ENCODE results near the gene ZDHHC14. TPM values are rescaled to one million over a fixed set of nuclear protein-coding genes. Genes with fewer than 3 reads are reported as not detected.

The ZDHHC14 gene
- total and polyA plus RNA-seq, 2 of the 8 experiments (the other 6 are each of a cell fraction or from before 2014, with no cell fraction given) = 2.9 to 5.3 TPM

- no peak overlapping the region for H2AK5ac ChIP-seq (ENCODE audit: low read depth, low read length)
- no peaks in the 10 kb centered on the region for H3K9me3 ChIP-seq (ENCODE audit: insufficient read depth in 2 of 2, low read depth in 1 of 2, low read length in 1 of 2)
- no peak overlapping the region for H4K91ac ChIP-seq (replicated peaks; ENCODE audit: insufficient read length, low read length)
- no peak overlapping the region for H2BK20ac ChIP-seq (ENCODE audit: low read length)
- H4K5ac ChIP-seq (ENCODE audit: insufficient read length, low read depth, low read length) = no peak overlapping the region
- no peak overlapping the region for H2BK15ac ChIP-seq (ENCODE audit: low read length)
- no peaks in the 10 kb centered on the region for H4K20me1 ChIP-seq (replicated peaks in 1 of 2; ENCODE audit: control insufficient read depth in 1 of 2, insufficient read depth in 2 of 2, low read length in 2 of 2)
- H3K4me2 ChIP-seq (ENCODE audit: insufficient read depth in 1 of 2, low read depth in 2 of 2, low read length in 2 of 2) = no peak overlapping the region
- DNase-seq (ENCODE audit: low read depth in 1 of 2, low spot score in 2 of 2) = no peak
- no peak overlapping the region for H2BK12ac ChIP-seq (ENCODE audit: low read depth, low read length)
- no peak for FAIRE-seq
- TF ChIP-seq SAP30 (IDR thresholded peaks at IDR 0.05; ENCODE audit: insufficient read depth, insufficient replicate concordance, low read length) (no peak), SRF (IDR thresholded peaks at IDR 0.05; ENCODE audit: low read depth, low read length) (no peak), BCL11A (IDR thresholded peaks at IDR 0.05; ENCODE audit: low read depth in 2 of 2, low read length in 2 of 2) (no peak), TCF12 (IDR thresholded peaks at IDR 0.05; ENCODE audit: low read depth, low read length) (no peak), SIN3A (conservative IDR thresholded peaks at IDR 0.05 in 1 of 2, IDR thresholded peaks at IDR 0.05 in 1 of 2; ENCODE audit: low read depth in 1 of 2, low read length in 2 of 2) (no peak), KDM1A (IDR thresholded peaks at IDR 0.05; ENCODE audit: borderline replicate concordance, low read length) (no peak), HDAC2 (IDR thresholded peaks at IDR 0.05; ENCODE audit: borderline replicate concordance in 1 of 2, low read depth in 2 of 2, low read length in 2 of 2) (no peak), CEBPB (IDR thresholded peaks at IDR 0.05; ENCODE audit: low read depth, low read length) (no peak)
- no peaks in the 10 kb centered on the region for H3K36me3 ChIP-seq (ENCODE audit: control insufficient read depth in 2 of 4, insufficient read depth in 4 of 4, low read length in 3 of 4)
- H3K27ac ChIP-seq (ENCODE audit: low read depth, low read length) = no peak overlapping the region
- no peak overlapping the region for H3K14ac ChIP-seq (ENCODE audit: insufficient read length)
- no peak overlapping the region for H2BK5ac ChIP-seq (ENCODE audit: low read depth, low read length)
- H3K79me1 ChIP-seq (ENCODE audit: low read depth, low read length) = no peaks in the 10 kb centered on the region
- POLR2A ChIA-PET (ENCODE audit: partially characterized antibody) = no interaction called here
- H2BK120ac ChIP-seq (replicated peaks; ENCODE audit: low read depth, low read length) = no peak overlapping the region
- H3K27me3 ChIP-seq (replicated peaks in 1 of 4; ENCODE audit: control insufficient read depth in 3 of 4, extremely low read depth in 1 of 4, insufficient read depth in 3 of 4, low read length in 3 of 4) = no peaks in the 10 kb centered on the region
- no peak overlapping the region for H3K56ac ChIP-seq (replicated peaks; ENCODE audit: insufficient read length, low read depth, low read length)
- CTCF ChIA-PET (ENCODE audit: partially characterized antibody) = interaction anchor here (0.6 to 1.2 kb wide), 3 partner anchors 10 to 276 kb away, joined by 3 read pairs; no protein-coding TSS in a partner anchor
- no peaks in the 10 kb centered on the region for H3K23me2 ChIP-seq (ENCODE audit: low read depth, low read length)
- H3K4me1 ChIP-seq (replicated peaks in 1 of 4; ENCODE audit: control insufficient read depth in 3 of 4, insufficient read depth in 4 of 4, low read length in 3 of 4) = peaks cover 0 to 6% (median 1%) of the 10 kb centered on the region in 4 experiments; a peak in 1 of 7 replicates
- no peak overlapping the region for H3K4ac ChIP-seq (replicated peaks; ENCODE audit: insufficient read length, low read depth, low read length)
- no peak overlapping the region for H3K23ac ChIP-seq (ENCODE audit: insufficient read length)
- no peak overlapping the region for H4K8ac ChIP-seq (ENCODE audit: extremely low read depth, insufficient read depth, low read length)
- H3K9ac ChIP-seq (replicated peaks in 1 of 4; ENCODE audit: extremely low read depth in 1 of 4, low read depth in 3 of 4, low read length in 3 of 4) = no peak overlapping the region
- H3K18ac ChIP-seq (ENCODE audit: extremely low read depth, low read length) = no peak overlapping the region
- H2AFZ ChIP-seq (ENCODE audit: low read length) = no peak overlapping the region
- H3K79me2 ChIP-seq (ENCODE audit: control insufficient read depth in 1 of 2, insufficient read depth in 2 of 2, low read length in 2 of 2) = no peaks in the 10 kb centered on the region
- 87% methylated on average over 3 of the region's 3 CpGs; no CpG with 5 or more reads in 1 of the 2 experiments for WGBS, 2 experiments (ENCODE audit: extremely low coverage in 1 of 2, insufficient coverage in 1 of 2, insufficient read length in 1 of 2, insufficient replicate concordance in 2 of 2, low coverage in 1 of 2, low lambda C conversion rate in 2 of 2, missing lambda C conversion rate in 1 of 2)
- no peak overlapping the region for H3K4me3 ChIP-seq (ENCODE audit: extremely low read depth in 1 of 4, insufficient read depth in 2 of 4, low read depth in 3 of 4, low read length in 4 of 4)
Measured at GRCh38 chr6:157569543-157569942, 188.6 kb downstream of the ZDHHC14 start.
